H1 (cell line): Measurements from ENCODE around the gene LTBP4. TPM values are rescaled to one million over a fixed set of nuclear protein-coding genes. Genes with fewer than 3 reads are reported as not detected.
A peak's percentile ranks its signal among the peaks of the same experiment; 100 is the strongest.

Experiments
- CTCF ChIA-PET: fragments of 300-600 bp; sonication (Branson Sonifier 250); formaldehyde crosslinking; loops from one replicate; lab custom pipeline; 2021; ENCODE audit not compliant: partially characterized antibody; lab: Charles Lee
- POLR2A ChIA-PET: fragments of 300-600 bp; sonication (Branson Sonifier 250); formaldehyde crosslinking; loops from one replicate; lab custom pipeline; 2021; ENCODE audit warnings: inconsistent platforms; ENCODE audit not compliant: partially characterized antibody; lab: Charles Lee
- DNase-seq, 2 experiments: peaks; one replicate each; pipeline versions ENCODE4 v3.0.0 to v3.0.0-alpha.2; 2010 to 2022; ENCODE audit warnings: low spot score in 2 of 2, low read depth in 1 of 2, mixed read lengths in 1 of 2
- FAIRE-seq: peaks from 2 replicates; lab custom pipeline; 2011; peaks lifted over from hg19 to GRCh38; lab: Jason Lieb, UNC
- H2AFZ ChIP-seq: 2 replicates; pipeline ENCODE4 v1.8.1; 2012; ENCODE audit warnings: low read length, inconsistent platforms
- H2AK5ac ChIP-seq: 2 replicates; pipeline ENCODE4 v1.6.1; 2013; ENCODE audit warnings: low read depth, low read length
- H2BK120ac ChIP-seq: replicated peaks from 2 replicates; pipeline ENCODE3; 2013; ENCODE audit warnings: low read depth, low read length, inconsistent platforms
- H2BK12ac ChIP-seq: 2 replicates; pipeline ENCODE4 v1.6.1; 2013; ENCODE audit warnings: low read depth, low read length
- H2BK15ac ChIP-seq: 2 replicates; pipeline ENCODE4 v1.6.1; 2013; ENCODE audit warnings: low read length
- H2BK20ac ChIP-seq: 2 replicates; pipeline ENCODE4 v1.6.1; 2013; ENCODE audit warnings: low read length
- H2BK5ac ChIP-seq: 2 replicates; pipeline ENCODE4 v1.6.1; 2013; ENCODE audit warnings: low read depth, low read length
- H3K14ac ChIP-seq: 2 replicates; pipeline ENCODE4 v1.6.1; 2013; ENCODE audit warnings: inconsistent platforms; ENCODE audit not compliant: insufficient read length
- H3K18ac ChIP-seq: 2 replicates; pipeline ENCODE4 v1.6.1; 2013; ENCODE audit warnings: low read length; ENCODE audit errors: extremely low read depth
- H3K23ac ChIP-seq: 2 replicates; pipeline ENCODE4 v1.6.1; 2013; ENCODE audit warnings: inconsistent platforms; ENCODE audit not compliant: insufficient read length
- H3K23me2 ChIP-seq: 2 replicates; pipeline ENCODE4 v1.6.1; 2013; ENCODE audit warnings: low read depth, low read length
- H3K27ac ChIP-seq: 2 replicates; pipeline ENCODE4 v1.6.1; 2011; ENCODE audit warnings: low read depth, low read length, inconsistent platforms
- H3K27me3 ChIP-seq, 4 experiments: replicated peaks in 1 of 4; 1 replicate in 1 of 4; 2 replicates in 3 of 4; pipeline versions ENCODE4 v1.6.1 to v1.8.1; 2011 to 2013; ENCODE audit warnings: low read length in 3 of 4, mild to moderate bottlenecking in 3 of 4, inconsistent platforms in 2 of 4, mixed read lengths in 2 of 4, moderate library complexity in 1 of 4; ENCODE audit not compliant: control insufficient read depth in 3 of 4, insufficient read depth in 3 of 4; ENCODE audit errors: extremely low read depth in 1 of 4
- H3K36me3 ChIP-seq, 4 experiments: 2 replicates each; pipeline versions ENCODE4 v1.6.1 to v1.8.1; 2011 to 2013; ENCODE audit warnings: mild to moderate bottlenecking in 4 of 4, low read length in 3 of 4, moderate library complexity in 2 of 4, control low read depth in 1 of 4, inconsistent platforms in 1 of 4; ENCODE audit not compliant: insufficient read depth in 4 of 4, control insufficient read depth in 2 of 4
- H3K4ac ChIP-seq: replicated peaks from 2 replicates; pipeline ENCODE3; 2013; ENCODE audit warnings: low read length, low read depth, mixed read lengths, inconsistent platforms; ENCODE audit not compliant: insufficient read length
- H3K4me1 ChIP-seq, 4 experiments: replicated peaks in 1 of 4; 1 replicate in 1 of 4; 2 replicates in 3 of 4; pipeline versions ENCODE4 v1.6.1 to v1.8.1; 2011 to 2013; ENCODE audit warnings: low read length in 3 of 4, inconsistent platforms in 2 of 4, mixed read lengths in 1 of 4; ENCODE audit not compliant: insufficient read depth in 4 of 4, control insufficient read depth in 3 of 4
- H3K4me2 ChIP-seq, 2 experiments: 2 replicates each; pipeline versions ENCODE4 v1.6.1 to v1.8.1; 2011 to 2013; ENCODE audit warnings: low read depth in 2 of 2, low read length in 2 of 2, control low read depth in 1 of 2, inconsistent platforms in 1 of 2, mild to moderate bottlenecking in 1 of 2; ENCODE audit not compliant: insufficient read depth in 1 of 2
- H3K4me3 ChIP-seq, 4 experiments: fragments of 200-600, 300-600 bp in 1 of 4; sonication (generic), shearing (Covaris generic), sonication (Bioruptor Twin) in 1 of 4; 2 replicates each; pipeline versions ENCODE4 v1.5.1 to v1.8.1; 2011 to 2016; ENCODE audit warnings: low read length in 4 of 4, low read depth in 3 of 4, control low read depth in 2 of 4, inconsistent platforms in 2 of 4, mild to moderate bottlenecking in 2 of 4, mixed read lengths in 1 of 4, moderate library complexity in 1 of 4; ENCODE audit not compliant: insufficient read depth in 2 of 4; ENCODE audit errors: extremely low read depth in 1 of 4
- H3K56ac ChIP-seq: replicated peaks from 2 replicates; pipeline ENCODE3; 2013; ENCODE audit warnings: low read depth, mild to moderate bottlenecking, mixed read lengths, low read length, inconsistent platforms; ENCODE audit not compliant: insufficient read length
- H3K79me1 ChIP-seq: 2 replicates; pipeline ENCODE4 v1.6.1; 2013; ENCODE audit warnings: low read depth, low read length, control low read depth
- H3K79me2 ChIP-seq, 2 experiments: 2 replicates each; pipeline versions ENCODE4 v1.6.1 to v1.8.1; 2012 to 2013; ENCODE audit warnings: low read length in 2 of 2, mild to moderate bottlenecking in 2 of 2, inconsistent platforms in 1 of 2; ENCODE audit not compliant: insufficient read depth in 2 of 2, control insufficient read depth in 1 of 2
- H3K9ac ChIP-seq, 4 experiments: replicated peaks in 1 of 4; 1 replicate in 1 of 4; 2 replicates in 3 of 4; pipeline versions ENCODE4 v1.6.1 to v1.8.1; 2011 to 2013; ENCODE audit warnings: low read depth in 3 of 4, low read length in 3 of 4, control low read depth in 2 of 4, mild to moderate bottlenecking in 2 of 4, moderate library complexity in 2 of 4, inconsistent platforms in 1 of 4; ENCODE audit errors: extremely low read depth in 1 of 4
- H3K9me3 ChIP-seq, 2 experiments: 2 replicates each; pipeline versions ENCODE4 v1.6.1 to v1.8.1; 2012 to 2013; ENCODE audit warnings: mild to moderate bottlenecking in 2 of 2, moderate library complexity in 2 of 2, control low read depth in 1 of 2, inconsistent platforms in 1 of 2, low read depth in 1 of 2, low read length in 1 of 2, mixed read lengths in 1 of 2; ENCODE audit not compliant: insufficient read depth in 2 of 2
- H4K20me1 ChIP-seq, 2 experiments: replicated peaks in 1 of 2; 2 replicates each; pipeline versions ENCODE3 to v1.8.1; 2011 to 2013; ENCODE audit warnings: inconsistent platforms in 2 of 2, low read length in 2 of 2, mild to moderate bottlenecking in 1 of 2; ENCODE audit not compliant: insufficient read depth in 2 of 2, control insufficient read depth in 1 of 2
- H4K5ac ChIP-seq: 2 replicates; pipeline ENCODE4 v1.6.1; 2013; ENCODE audit warnings: low read length, low read depth, mixed read lengths, inconsistent platforms; ENCODE audit not compliant: insufficient read length
- H4K8ac ChIP-seq: 2 replicates; pipeline ENCODE4 v1.8.0; 2013; ENCODE audit warnings: mild to moderate bottlenecking, moderate library complexity, low read length, inconsistent platforms; ENCODE audit not compliant: insufficient read depth; ENCODE audit errors: extremely low read depth
- H4K91ac ChIP-seq: replicated peaks from 2 replicates; pipeline ENCODE3; 2013; ENCODE audit warnings: low read length, mixed read lengths, inconsistent platforms; ENCODE audit not compliant: insufficient read length
- RAD21 ChIP-seq, 2 experiments: IDR thresholded peaks in 1 of 2; conservative IDR thresholded peaks in 1 of 2; 2 replicates each; pipeline ENCODE4 v1.6.1; 2011; ENCODE audit warnings: low read depth in 2 of 2, low read length in 2 of 2, improper control_type of control experiment in 1 of 2, inconsistent platforms in 1 of 2, mild to moderate bottlenecking in 1 of 2, moderate library complexity in 1 of 2
- SP4 ChIP-seq: IDR thresholded peaks from 2 replicates; pipeline ENCODE4 v1.6.1; 2012; ENCODE audit warnings: low read length, inconsistent platforms
- TBP ChIP-seq: IDR thresholded peaks from 2 replicates; pipeline ENCODE4 v1.6.1; 2011; ENCODE audit warnings: low read depth, low read length, improper control_type of control experiment
- WGBS, 2 experiments: shearing (Covaris generic) in 1 of 2; methylation state at CpG; one replicate each; pipeline versions ENCODE4 v1.1.6 to v1.1.7; 2013 to 2015; ENCODE audit warnings: low lambda C conversion rate in 2 of 2, mixed read lengths in 2 of 2, inconsistent platforms in 1 of 2, low coverage in 1 of 2, missing lambda C conversion rate in 1 of 2; ENCODE audit not compliant: insufficient replicate concordance in 2 of 2, insufficient coverage in 1 of 2, insufficient read length in 1 of 2; ENCODE audit errors: extremely low coverage in 1 of 2, missing lambda C conversion rate in 1 of 2; 5-methylcytosine and 5-hydroxymethylcytosine counted together
- polyA plus RNA-seq, 7 experiments: library from polyadenylated mRNA; depleted of rRNA in 3 of 7; stranded (reverse) in 5 of 7; unstranded in 2 of 7; fragments of >200 nt in 5 of 7; fragments of 200-250 nt in 2 of 7; gene quantifications; 1 replicate in 5 of 7; 2 replicates in 1 of 7; 4 replicates in 1 of 7; pipeline versions ENCODE4 v1.2.1 to v1.2.3, GENCODE V29; 2011 to 2013; ENCODE audit warnings: missing spikeins in 2 of 7, mixed read lengths in 2 of 7
- total RNA-seq: library from RNA; stranded (reverse); fragmentation: NEBNext Ultra II Directional; extraction: Animal tissue kit (Norgen Biotek cat#: 25700); gene quantifications from 2 replicates; pipeline ENCODE4 v1.2.1, GENCODE V29; 2021
- TF ChIP-seq, protein P1 (sequence below), 3 experiments: IDR thresholded peaks; 1 replicate in 2 of 3; 2 replicates in 1 of 3; pipeline versions ENCODE4 v1.5.1 to v1.6.1; 2011; ENCODE audit warnings: low read length in 3 of 3, mild to moderate bottlenecking in 3 of 3, inconsistent platforms in 2 of 3, low read depth in 1 of 3, moderate library complexity in 1 of 3; ENCODE audit not compliant: insufficient read depth in 1 of 3; ENCODE audit errors: control extremely low read depth in 1 of 3

Gene LTBP4
- total and polyA plus RNA-seq, 2 of the 8 experiments (the other 6 are each of a cell fraction or from before 2014, with no cell fraction given) = 54.5 to 77.1 TPM

GRCh38 chr19:40584007-40584406 lies 17.2 kb upstream of the LTBP4 start:
- H3K4ac ChIP-seq = no peak overlapping the region
- H2BK15ac ChIP-seq = no peak overlapping the region
- H3K79me2 ChIP-seq = no peaks in the 10 kb centered on the region
- no peak overlapping the region for H3K4me2 ChIP-seq
- H3K56ac ChIP-seq = no peak overlapping the region
- DNase-seq (no peak), FAIRE-seq (no peak)
- H3K36me3 ChIP-seq = peaks cover 4 to 40% (median 24%) of the 10 kb centered on the region in 4 experiments; a peak in 7 of 8 replicates
- H2AFZ ChIP-seq = no peak overlapping the region
- H4K8ac ChIP-seq = no peak overlapping the region
- no peak overlapping the region for H3K4me3 ChIP-seq
- no peak overlapping the region for H3K27ac ChIP-seq
- TF ChIP-seq TBP (no peak), RAD21 (IDR thresholded peaks at IDR 0.05 in 1 of 2, conservative IDR thresholded peaks at IDR 0.05 in 1 of 2; ENCODE audit: low read depth in 2 of 2, low read length in 2 of 2) (peak in 1 of 2 experiments; percentile 37; a peak in 2 of 4 replicates), SP4 (no peak)
- TF ChIP-seq, protein P1, sequence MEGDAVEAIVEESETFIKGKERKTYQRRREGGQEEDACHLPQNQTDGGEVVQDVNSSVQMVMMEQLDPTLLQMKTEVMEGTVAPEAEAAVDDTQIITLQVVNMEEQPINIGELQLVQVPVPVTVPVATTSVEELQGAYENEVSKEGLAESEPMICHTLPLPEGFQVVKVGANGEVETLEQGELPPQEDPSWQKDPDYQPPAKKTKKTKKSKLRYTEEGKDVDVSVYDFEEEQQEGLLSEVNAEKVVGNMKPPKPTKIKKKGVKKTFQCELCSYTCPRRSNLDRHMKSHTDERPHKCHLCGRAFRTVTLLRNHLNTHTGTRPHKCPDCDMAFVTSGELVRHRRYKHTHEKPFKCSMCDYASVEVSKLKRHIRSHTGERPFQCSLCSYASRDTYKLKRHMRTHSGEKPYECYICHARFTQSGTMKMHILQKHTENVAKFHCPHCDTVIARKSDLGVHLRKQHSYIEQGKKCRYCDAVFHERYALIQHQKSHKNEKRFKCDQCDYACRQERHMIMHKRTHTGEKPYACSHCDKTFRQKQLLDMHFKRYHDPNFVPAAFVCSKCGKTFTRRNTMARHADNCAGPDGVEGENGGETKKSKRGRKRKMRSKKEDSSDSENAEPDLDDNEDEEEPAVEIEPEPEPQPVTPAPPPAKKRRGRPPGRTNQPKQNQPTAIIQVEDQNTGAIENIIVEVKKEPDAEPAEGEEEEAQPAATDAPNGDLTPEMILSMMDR (IDR thresholded peaks at IDR 0.05; ENCODE audit: control extremely low read depth in 1 of 3, insufficient read depth in 1 of 3, low read depth in 1 of 3, low read length in 3 of 3) = peak in 2 of 3 experiments; percentile 38 to 59; a peak in 2 of 4 replicates
- H2BK12ac ChIP-seq = no peak overlapping the region
- H2BK120ac ChIP-seq = no peak overlapping the region
- no peak overlapping the region for H2BK20ac ChIP-seq
- H3K4me1 ChIP-seq = no peaks in the 10 kb centered on the region
- no peaks in the 10 kb centered on the region; the same call in 1 of the 2 replicates for H3K23me2 ChIP-seq
- H3K14ac ChIP-seq = no peak overlapping the region
- no peak overlapping the region for H3K9ac ChIP-seq
- no peak overlapping the region for H4K91ac ChIP-seq
- H3K18ac ChIP-seq = no peak overlapping the region
- ChIA-PET CTCF (interaction anchor here (0.6 to 2.0 kb wide), 6 partner anchors 11 to 67 kb away, joined by 3 to 10 read pairs (median 3); no protein-coding TSS in a partner anchor), POLR2A (interaction anchor here (0.8 kb wide), 1 partner anchor 35 kb away, joined by 3 read pairs; no protein-coding TSS in a partner anchor)
- H4K20me1 ChIP-seq = peaks cover 0 to 7% of the 10 kb centered on the region in 2 experiments
- H3K9me3 ChIP-seq = no peaks in the 10 kb centered on the region
- H3K27me3 ChIP-seq = no peaks in the 10 kb centered on the region
- H4K5ac ChIP-seq = no peak overlapping the region
- WGBS, 2 experiments = 85% methylated on average over 5 of the region's 5 CpGs; no CpG with 5 or more reads in 1 of the 2 experiments
- H3K23ac ChIP-seq = no peak overlapping the region
- no peak overlapping the region for H2AK5ac ChIP-seq
- H2BK5ac ChIP-seq = no peak overlapping the region
- H3K79me1 ChIP-seq = no peaks in the 10 kb centered on the region
